VCaP (cell line): ENCODE measurements around the gene CHD6.

Source experiments
- H3K27ac ChIP-seq: fragments of 450-650 bp; 2 replicates; pipeline ENCODE4 v1.5.1; 2017
- CTCF ChIP-seq: fragments of 450-650 bp; conservative IDR thresholded peaks from 2 replicates; pipeline ENCODE4 v1.5.1; 2017; ENCODE audit warnings: mild to moderate bottlenecking, moderate library complexity

CHD6 gene

GRCh38 chr20:41619360-41620100, 1.4 kb upstream of the CHD6 start:
- no peak for TF ChIP-seq CTCF
- peak overlapping the region; percentile 99 for H3K27ac ChIP-seq

- peak overlapping the region; percentile 99 for H3K27ac ChIP-seq
- TF ChIP-seq CTCF = no peak
These were observed 682 bp upstream of the CHD6 start for GRCh38 chr20:41618807-41619311.

GRCh38 chr20:41617059-41617901, 897 bp downstream of the CHD6 start:
- TF ChIP-seq CTCF = no peak
- H3K27ac ChIP-seq = peak overlapping the region; percentile 99

- peak overlapping the region; percentile 99 for H3K27ac ChIP-seq
- TF ChIP-seq CTCF = no peak
These were observed 1.9 kb downstream of the CHD6 start for GRCh38 chr20:41616228-41616627.

- TF ChIP-seq CTCF = no peak
These were observed 2.5 kb downstream of the CHD6 start for GRCh38 chr20:41615676-41616075.

GRCh38 chr20:41615110-41615509, 3.1 kb downstream of the CHD6 start:
- H3K27ac ChIP-seq = peak overlapping the region; percentile 99
- no peak for TF ChIP-seq CTCF

More at GRCh38 chr20:41615676-41616075, 2.5 kb downstream of the CHD6 start:
- H3K27ac ChIP-seq = peak overlapping the region; percentile 99

GRCh38 chr20:41613321-41613720, 4.9 kb downstream of the CHD6 start:
- no peak for TF ChIP-seq CTCF
- peak overlapping the region; percentile 99 for H3K27ac ChIP-seq
